K562 (cell line): ENCODE measurements around the gene E2F2. TPM values are rescaled to one million over a fixed set of nuclear protein-coding genes. Genes with fewer than 3 reads are reported as not detected.

Experiments
- HNRNPLL ChIP-seq: fragments of 200-400 bp; formaldehyde crosslinking; IDR thresholded peaks from 2 replicates; pipeline ENCODE4 v1.6.1; 2017; ENCODE audit warnings: low read length, low read depth, mild to moderate bottlenecking; ENCODE audit not compliant: poor library complexity, severe bottlenecking
- POU5F1 ChIP-seq: fragments of 150-350 bp; IDR thresholded peaks from 2 replicates; pipeline ENCODE4 v1.6.1; 2014; ENCODE audit warnings: borderline replicate concordance, low read length, low read depth, mild to moderate bottlenecking; ENCODE audit not compliant: partially characterized antibody
- RUNX1 ChIP-seq: sonication (generic); IDR thresholded peaks from 2 replicates; pipeline ENCODE4 v1.6.1; 2016; ENCODE audit warnings: antibody characterized with exemption, low read depth
- ZBTB7A ChIP-seq: IDR thresholded peaks from 2 replicates; pipeline ENCODE4 v1.6.1; 2011; ENCODE audit warnings: low read depth, mild to moderate bottlenecking, low read length, moderate library complexity, borderline replicate concordance; ENCODE audit not compliant: control insufficient read depth
- polyA plus RNA-seq, 8 experiments: library from polyadenylated mRNA; depleted of rRNA in 4 of 8; stranded (reverse) in 5 of 8; unstranded in 3 of 8; fragments of >200 nt; fragmentation: Nextera tagmentation in 2 of 8; fragmentation: Illumina TruSeq in 1 of 8; extraction: Ambion mirVana in 2 of 8; extraction: Trizol in 1 of 8; gene quantifications; 2 replicates each; pipeline versions ENCODE4 v1.2.1 to v1.2.3, GENCODE V29; 2011 to 2014; ENCODE audit warnings: inconsistent platforms in 1 of 8, missing spikeins in 1 of 8
- total RNA-seq, 7 experiments: library from RNA; depleted of rRNA in 6 of 7; stranded (reverse); fragments of >200 nt in 6 of 7; fragmentation: Illumina TruSeq in 2 of 7; extraction: Trizol in 2 of 7; gene quantifications; 2 replicates each; pipeline versions ENCODE4 v1.2.1 to v1.2.3, GENCODE V29; 2011 to 2021; ENCODE audit warnings: low replicate concordance in 1 of 7
- TF ChIP-seq, protein P1 (sequence below), 3 experiments: IDR thresholded peaks in 2 of 3; conservative IDR thresholded peaks in 1 of 3; 2 replicates each; pipeline ENCODE4 v1.5.1; 2011 to 2012; ENCODE audit warnings: low read length in 3 of 3, mild to moderate bottlenecking in 3 of 3, control low read depth in 2 of 3, improper control_type of control experiment in 1 of 3, inconsistent platforms in 1 of 3, low read depth in 1 of 3, mixed read lengths in 1 of 3, moderate library complexity in 1 of 3; ENCODE audit not compliant: insufficient read depth in 2 of 3
- TF ChIP-seq, protein P2 (sequence below): sonication (generic); formaldehyde crosslinking; IDR thresholded peaks from 2 replicates; pipeline ENCODE4 v1.8.1; 2022; ENCODE audit warnings: missing genetic modification reagents
- TF ChIP-seq, protein P3 (sequence below): fragments of 250-450 bp; sonication (Bioruptor Pico); IDR thresholded peaks from 2 replicates; pipeline ENCODE4 v1.5.0; 2022; ENCODE audit warnings: mild to moderate bottlenecking
- TF ChIP-seq, protein P4 (sequence below), 2 experiments: IDR thresholded peaks in 1 of 2; conservative IDR thresholded peaks in 1 of 2; 2 replicates each; pipeline ENCODE4 v1.6.1; 2016; ENCODE audit warnings: low read depth in 2 of 2, mild to moderate bottlenecking in 1 of 2, missing compliant biosample characterization in 1 of 2, missing genetic modification characterization in 1 of 2, moderate library complexity in 1 of 2
- TF ChIP-seq, protein P5 (sequence below): fragments of 250-450 bp; sonication (Bioruptor Pico); IDR thresholded peaks from 2 replicates; pipeline ENCODE4 v1.4.0; 2020; ENCODE audit warnings: mild to moderate bottlenecking, moderate library complexity
- TF ChIP-seq, protein P6 (sequence below): IDR thresholded peaks from 2 replicates; pipeline ENCODE4 v1.6.1; 2014; ENCODE audit warnings: antibody characterized with exemption

The E2F2 gene
- total and polyA plus RNA-seq, 9 of the 15 experiments (the other 6 are each of a cell fraction or from before 2014, with no cell fraction given): 3.1 to 25.3 (median 11.4) TPM

DNA sequence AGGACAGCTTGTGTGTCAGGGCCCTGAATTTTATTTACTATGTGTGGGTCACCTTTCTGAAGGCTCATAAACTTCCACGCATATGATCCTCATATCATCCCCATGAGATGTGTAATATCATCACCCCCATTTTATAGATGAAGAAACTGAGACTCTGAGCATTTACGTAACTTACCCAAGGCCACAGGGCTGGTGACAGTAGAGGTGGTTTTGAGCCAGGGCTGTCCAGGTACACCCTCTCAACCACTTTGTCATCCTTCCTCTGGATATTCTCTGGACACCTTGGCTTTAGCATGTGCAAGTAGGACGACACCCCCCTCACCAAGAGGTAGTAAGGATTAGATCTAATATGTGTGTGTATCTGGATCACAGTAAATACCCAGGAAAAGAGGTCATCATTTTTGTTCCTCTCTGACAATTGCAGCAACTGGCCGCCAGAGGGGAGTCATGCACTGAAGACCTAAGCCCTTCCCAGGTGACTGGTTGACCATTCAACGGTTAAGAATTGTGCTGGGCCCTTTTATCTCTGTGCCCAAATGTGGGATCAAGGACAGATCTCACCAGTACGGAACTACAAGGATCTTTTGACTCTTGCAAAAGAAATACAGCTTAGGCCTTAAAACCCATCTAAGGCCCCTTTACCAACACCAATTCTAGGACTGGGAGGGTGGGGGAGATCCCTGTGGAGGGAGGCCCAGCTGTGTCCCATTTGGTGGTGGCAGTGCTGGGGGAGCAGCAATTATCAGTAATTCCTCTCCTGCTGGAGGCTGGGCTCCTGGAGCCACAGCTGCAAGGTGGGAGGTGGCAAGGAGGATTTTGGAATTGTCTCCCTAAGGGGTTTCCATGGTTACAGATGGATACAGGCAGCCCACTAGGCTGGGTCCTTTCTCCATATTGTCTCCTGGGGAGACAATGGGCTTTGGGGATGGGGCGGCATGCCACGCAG is 13.7 kb upstream of the E2F2 start (continued):
- TF ChIP-seq, protein P1, sequence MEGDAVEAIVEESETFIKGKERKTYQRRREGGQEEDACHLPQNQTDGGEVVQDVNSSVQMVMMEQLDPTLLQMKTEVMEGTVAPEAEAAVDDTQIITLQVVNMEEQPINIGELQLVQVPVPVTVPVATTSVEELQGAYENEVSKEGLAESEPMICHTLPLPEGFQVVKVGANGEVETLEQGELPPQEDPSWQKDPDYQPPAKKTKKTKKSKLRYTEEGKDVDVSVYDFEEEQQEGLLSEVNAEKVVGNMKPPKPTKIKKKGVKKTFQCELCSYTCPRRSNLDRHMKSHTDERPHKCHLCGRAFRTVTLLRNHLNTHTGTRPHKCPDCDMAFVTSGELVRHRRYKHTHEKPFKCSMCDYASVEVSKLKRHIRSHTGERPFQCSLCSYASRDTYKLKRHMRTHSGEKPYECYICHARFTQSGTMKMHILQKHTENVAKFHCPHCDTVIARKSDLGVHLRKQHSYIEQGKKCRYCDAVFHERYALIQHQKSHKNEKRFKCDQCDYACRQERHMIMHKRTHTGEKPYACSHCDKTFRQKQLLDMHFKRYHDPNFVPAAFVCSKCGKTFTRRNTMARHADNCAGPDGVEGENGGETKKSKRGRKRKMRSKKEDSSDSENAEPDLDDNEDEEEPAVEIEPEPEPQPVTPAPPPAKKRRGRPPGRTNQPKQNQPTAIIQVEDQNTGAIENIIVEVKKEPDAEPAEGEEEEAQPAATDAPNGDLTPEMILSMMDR (IDR thresholded peaks at IDR 0.05 in 2 of 3, conservative IDR thresholded peaks at IDR 0.05 in 1 of 3; ENCODE audit: insufficient read depth in 2 of 3, low read depth in 1 of 3, low read length in 3 of 3): peak; percentile 95 to 99 (median 98)
- TF ChIP-seq, protein P2, sequence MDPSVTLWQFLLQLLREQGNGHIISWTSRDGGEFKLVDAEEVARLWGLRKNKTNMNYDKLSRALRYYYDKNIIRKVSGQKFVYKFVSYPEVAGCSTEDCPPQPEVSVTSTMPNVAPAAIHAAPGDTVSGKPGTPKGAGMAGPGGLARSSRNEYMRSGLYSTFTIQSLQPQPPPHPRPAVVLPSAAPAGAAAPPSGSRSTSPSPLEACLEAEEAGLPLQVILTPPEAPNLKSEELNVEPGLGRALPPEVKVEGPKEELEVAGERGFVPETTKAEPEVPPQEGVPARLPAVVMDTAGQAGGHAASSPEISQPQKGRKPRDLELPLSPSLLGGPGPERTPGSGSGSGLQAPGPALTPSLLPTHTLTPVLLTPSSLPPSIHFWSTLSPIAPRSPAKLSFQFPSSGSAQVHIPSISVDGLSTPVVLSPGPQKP (CRISPR knock-in tag): no peak
- TF ChIP-seq HNRNPLL (no peak), RUNX1 (no peak), ZBTB7A (no peak), POU5F1 (no peak)
- TF ChIP-seq, protein P3, sequence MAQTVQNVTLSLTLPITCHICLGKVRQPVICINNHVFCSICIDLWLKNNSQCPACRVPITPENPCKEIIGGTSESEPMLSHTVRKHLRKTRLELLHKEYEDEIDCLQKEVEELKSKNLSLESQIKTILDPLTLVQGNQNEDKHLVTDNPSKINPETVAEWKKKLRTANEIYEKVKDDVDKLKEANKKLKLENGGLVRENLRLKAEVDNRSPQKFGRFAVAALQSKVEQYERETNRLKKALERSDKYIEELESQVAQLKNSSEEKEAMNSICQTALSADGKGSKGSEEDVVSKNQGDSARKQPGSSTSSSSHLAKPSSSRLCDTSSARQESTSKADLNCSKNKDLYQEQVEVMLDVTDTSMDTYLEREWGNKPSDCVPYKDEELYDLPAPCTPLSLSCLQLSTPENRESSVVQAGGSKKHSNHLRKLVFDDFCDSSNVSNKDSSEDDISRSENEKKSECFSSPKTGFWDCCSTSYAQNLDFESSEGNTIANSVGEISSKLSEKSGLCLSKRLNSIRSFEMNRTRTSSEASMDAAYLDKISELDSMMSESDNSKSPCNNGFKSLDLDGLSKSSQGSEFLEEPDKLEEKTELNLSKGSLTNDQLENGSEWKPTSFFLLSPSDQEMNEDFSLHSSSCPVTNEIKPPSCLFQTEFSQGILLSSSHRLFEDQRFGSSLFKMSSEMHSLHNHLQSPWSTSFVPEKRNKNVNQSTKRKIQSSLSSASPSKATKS: no peak
- TF ChIP-seq, protein P4, sequence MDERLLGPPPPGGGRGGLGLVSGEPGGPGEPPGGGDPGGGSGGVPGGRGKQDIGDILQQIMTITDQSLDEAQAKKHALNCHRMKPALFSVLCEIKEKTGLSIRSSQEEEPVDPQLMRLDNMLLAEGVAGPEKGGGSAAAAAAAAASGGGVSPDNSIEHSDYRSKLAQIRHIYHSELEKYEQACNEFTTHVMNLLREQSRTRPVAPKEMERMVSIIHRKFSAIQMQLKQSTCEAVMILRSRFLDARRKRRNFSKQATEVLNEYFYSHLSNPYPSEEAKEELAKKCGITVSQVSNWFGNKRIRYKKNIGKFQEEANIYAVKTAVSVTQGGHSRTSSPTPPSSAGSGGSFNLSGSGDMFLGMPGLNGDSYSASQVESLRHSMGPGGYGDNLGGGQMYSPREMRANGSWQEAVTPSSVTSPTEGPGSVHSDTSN (CRISPR knock-in tag; IDR thresholded peaks at IDR 0.05; ENCODE audit: low read depth): no peak
- TF ChIP-seq, protein P4 (tag; conservative IDR thresholded peaks at IDR 0.05; ENCODE audit: low read depth): no peak
- TF ChIP-seq, protein P5, sequence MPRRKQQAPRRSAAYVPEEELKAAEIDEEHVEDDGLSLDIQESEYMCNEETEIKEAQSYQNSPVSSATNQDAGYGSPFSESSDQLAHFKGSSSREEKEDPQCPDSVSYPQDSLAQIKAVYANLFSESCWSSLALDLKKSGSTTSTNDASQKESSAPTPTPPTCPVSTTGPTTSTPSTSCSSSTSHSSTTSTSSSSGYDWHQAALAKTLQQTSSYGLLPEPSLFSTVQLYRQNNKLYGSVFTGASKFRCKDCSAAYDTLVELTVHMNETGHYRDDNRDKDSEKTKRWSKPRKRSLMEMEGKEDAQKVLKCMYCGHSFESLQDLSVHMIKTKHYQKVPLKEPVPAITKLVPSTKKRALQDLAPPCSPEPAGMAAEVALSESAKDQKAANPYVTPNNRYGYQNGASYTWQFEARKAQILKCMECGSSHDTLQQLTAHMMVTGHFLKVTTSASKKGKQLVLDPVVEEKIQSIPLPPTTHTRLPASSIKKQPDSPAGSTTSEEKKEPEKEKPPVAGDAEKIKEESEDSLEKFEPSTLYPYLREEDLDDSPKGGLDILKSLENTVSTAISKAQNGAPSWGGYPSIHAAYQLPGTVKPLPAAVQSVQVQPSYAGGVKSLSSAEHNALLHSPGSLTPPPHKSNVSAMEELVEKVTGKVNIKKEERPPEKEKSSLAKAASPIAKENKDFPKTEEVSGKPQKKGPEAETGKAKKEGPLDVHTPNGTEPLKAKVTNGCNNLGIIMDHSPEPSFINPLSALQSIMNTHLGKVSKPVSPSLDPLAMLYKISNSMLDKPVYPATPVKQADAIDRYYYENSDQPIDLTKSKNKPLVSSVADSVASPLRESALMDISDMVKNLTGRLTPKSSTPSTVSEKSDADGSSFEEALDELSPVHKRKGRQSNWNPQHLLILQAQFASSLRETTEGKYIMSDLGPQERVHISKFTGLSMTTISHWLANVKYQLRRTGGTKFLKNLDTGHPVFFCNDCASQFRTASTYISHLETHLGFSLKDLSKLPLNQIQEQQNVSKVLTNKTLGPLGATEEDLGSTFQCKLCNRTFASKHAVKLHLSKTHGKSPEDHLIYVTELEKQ (CRISPR knock-in tag): no peak
- TF ChIP-seq, protein P6, sequence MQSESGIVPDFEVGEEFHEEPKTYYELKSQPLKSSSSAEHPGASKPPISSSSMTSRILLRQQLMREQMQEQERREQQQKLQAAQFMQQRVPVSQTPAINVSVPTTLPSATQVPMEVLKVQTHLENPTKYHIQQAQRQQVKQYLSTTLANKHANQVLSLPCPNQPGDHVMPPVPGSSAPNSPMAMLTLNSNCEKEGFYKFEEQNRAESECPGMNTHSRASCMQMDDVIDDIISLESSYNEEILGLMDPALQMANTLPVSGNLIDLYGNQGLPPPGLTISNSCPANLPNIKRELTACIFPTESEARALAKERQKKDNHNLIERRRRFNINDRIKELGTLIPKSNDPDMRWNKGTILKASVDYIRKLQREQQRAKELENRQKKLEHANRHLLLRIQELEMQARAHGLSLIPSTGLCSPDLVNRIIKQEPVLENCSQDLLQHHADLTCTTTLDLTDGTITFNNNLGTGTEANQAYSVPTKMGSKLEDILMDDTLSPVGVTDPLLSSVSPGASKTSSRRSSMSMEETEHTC: no peak
